ENCODE measurements around the gene TEKT2. TPM values are rescaled to one million over a fixed set of nuclear protein-coding genes. Genes with fewer than 3 reads are reported as not detected.

The TEKT2 gene
- total RNA-seq, 1 donor from 2014 or later: 0.39 TPM

DNA sequence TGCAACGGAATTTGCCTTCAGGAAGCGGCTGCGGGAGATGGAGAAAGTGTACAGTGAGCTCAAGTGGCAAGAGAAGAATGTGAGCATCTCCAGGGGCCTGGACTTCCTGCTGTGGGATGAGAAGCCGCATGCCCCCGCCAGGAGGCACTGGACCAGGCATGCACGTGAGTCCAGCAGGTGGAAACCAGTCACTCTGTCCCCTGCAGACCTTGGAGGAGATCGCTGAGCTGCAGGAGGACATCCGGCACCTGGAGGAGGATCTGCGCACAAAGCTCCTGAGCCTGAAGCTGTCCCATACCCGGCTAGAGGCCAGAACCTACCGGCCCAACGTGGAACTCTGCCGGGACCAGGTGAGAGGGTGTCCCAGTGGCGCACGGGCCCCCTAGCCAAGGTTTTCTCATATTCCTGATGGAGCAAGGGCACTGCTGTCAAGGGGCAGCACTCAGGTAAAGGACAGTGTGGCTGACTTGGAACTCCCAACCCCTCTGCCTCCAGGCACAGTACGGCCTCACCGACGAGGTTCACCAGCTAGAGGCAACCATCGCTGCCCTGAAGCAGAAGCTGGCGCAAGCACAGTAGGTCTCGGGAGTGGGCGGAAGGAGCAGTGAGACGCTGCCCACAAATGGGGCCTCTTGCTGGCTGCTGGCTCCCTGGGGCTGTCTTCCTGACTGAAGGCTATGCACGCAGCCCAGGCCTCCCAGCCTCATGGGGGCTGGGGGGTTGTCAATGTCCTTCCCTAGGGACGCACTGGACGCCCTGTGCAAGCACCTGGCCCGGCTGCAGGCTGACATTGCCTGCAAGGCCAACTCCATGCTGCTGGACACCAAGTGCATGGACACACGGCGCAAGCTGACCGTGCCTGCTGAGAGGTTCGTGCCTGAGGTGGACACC is 3.6 kb downstream of the TEKT2 start:
- no peak for DNase-seq

DNA sequence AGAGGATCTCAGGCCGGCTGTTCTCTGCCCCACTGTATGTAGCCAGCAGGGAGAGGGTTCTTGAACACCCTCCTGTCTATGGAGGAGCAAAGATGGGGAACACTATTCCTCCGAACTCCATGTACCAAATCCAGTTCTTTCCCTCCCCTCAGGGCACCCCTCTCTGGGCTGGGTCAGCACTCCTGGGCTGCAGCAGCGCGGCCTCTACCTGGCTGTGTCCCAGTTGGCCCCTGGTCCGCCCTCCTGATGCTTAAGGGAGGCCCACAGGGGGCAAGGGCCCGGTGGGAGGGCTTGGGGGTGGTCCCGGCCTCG is 4.3 kb downstream of the TEKT2 start:
- no peak for DNase-seq

DNA sequence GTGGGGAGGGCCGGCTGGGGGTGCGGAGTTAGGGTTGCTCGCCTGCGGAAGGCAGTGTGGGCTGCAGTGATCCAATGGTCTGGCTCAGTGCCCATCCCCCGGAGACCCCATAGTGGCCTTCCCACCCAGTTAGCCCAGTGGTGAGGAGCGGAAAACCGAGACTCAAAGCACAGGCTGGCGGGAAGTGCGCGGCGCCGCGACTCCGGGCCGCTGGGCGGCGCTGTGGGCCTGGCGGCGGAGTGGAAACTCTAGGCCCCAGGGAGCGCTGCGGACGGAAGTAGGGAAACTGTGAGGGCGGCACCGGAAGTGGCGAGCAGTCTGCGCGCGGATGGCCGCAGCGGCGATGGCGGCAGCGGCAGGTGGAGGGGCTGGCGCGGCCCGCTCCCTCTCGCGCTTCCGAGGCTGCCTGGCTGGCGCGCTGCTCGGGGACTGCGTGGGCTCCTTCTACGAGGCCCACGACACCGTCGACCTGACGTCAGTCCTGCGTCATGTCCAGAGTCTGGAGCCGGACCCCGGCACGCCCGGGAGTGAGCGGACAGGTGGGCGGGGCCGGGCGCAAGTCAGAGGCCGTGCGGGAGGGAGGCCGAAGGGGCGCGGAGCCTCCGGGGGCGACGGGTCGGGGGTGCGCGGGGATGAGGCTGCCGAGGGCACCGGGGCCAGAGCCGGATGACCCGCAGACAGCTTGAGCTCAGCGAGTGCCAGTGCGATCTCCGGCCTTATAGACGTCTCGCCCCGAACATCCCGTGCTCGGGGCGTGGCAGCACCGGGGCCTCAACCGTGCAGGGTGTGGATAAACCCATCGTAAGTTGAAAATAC is 4.9 kb downstream of the TEKT2 start, which contains the start of gene ADPRS:
ADPRS (plus strand) TSS at position 316 of the 816 bp plus-strand sequence; CDS start at position 329, 13 bp downstream.
- peak; percentile 93 for DNase-seq

DNA sequence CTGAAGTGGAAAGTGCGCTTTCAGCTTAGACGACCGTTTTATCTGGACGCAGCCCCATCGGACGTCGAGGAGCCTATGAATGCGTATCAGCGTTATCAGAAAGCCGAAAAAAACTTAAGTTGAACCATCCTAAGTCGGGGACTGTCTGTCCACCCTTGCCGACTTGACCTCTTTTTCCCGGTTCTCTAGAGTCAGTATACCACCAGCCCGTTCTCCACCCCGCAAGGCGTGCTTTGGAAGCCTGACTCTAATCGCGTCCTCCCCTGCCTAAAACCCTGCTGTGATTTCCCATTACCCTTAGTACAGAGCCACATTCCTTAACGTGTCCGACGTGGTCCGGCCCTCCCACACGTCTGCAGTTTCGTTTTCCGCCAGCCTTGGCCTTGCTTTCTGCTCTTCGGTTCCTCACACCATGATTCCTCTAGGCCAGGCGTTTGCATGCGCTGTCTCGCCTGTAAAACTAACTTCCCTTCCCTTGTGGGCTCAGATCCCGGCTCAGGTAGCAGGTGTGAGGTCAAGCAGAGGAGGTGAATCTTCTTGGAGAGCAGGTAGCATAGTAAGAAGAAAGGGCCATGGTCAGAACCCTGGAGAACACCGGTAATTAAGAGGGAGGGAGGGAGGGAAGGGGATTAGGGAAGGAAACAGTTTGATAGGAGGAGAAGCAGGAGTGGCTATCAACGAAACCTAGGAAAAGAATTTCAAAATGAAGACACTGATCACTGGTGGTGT is 5.7 kb downstream of the TEKT2 start:
- DNase-seq: no peak

DNA sequence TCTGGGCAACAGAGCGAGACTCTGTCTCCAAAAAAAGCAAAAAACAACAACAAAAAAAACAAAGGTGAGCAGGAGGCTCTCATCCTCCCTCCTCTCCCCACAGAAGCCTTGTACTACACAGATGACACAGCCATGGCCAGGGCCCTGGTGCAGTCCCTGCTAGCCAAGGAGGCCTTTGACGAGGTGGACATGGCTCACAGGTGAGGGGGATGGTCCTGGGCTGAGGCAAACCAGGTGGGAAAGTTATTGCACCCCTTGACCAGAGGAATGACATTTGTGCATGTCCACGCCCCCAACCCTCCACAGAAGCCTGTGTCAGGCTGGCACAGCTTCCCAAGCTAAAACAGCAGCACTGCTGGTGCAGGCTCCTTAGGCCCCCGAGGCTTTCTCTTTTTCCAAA is 7.2 kb downstream of the TEKT2 start:
- no peak for DNase-seq

DNA sequence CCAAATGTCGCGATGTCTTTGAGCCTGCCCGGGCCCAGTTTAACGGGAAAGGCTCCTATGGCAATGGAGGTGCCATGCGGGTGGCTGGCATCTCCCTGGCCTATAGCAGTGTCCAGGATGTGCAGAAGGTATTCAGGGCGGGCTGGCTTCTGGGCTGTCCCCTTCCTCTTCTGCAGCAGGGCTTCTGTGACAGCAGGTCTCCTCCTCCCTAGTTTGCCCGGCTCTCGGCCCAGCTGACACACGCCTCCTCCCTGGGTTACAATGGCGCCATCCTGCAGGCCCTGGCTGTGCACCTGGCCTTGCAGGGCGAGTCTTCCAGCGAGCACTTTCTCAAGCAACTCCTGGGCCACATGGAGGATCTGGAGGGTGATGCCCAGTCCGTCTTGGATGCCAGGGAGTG is 7.8 kb downstream of the TEKT2 start:
- DNase-seq: no peak

DNA sequence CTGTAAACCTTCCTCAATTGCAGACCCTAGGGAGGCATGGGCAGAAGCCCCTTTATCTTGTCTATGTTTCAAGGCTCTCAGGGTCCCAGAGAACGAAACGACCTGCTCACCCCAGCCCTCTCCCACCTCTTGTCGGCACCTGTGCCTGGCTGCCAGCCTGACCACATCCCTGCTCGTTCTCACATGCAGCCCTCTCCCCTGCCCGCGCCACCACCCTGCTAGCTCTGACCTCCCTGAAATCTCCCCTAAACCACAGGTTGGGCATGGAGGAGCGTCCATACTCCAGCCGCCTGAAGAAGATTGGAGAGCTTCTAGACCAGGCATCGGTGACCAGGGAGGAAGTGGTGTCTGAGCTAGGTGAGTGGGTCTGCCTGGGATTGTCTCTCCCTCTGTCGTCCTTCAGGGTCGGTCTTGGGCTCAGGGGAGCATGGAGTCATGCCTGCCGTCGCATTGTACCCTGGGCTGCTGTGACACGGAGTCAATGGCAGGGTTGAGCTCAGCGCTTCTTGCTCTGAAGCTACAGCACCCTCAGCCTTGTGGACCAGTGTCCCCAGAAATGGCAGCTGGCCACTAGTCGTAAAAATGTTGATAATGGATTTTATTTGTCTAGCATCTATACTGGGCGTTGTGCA is 8.4 kb downstream of the TEKT2 start:
- no peak for DNase-seq

DNA sequence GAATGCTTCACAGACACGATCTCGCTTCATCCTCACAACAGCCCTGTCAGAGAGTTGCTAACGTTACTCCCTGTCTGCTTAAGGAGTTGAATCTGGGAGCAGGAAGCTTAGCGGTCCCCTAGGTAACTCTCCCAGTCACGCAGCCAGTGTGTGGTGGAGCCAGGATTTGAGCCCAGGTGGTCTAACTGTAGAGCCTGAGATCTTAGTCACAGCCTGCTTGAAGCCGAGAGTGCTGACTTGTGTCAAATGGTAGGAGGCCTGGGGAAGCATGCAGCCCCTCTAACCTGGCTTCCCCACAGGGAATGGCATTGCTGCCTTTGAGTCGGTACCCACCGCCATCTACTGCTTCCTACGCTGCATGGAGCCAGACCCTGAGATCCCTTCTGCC is 8.9 kb downstream of the TEKT2 start:
- DNase-seq: no peak

DNA sequence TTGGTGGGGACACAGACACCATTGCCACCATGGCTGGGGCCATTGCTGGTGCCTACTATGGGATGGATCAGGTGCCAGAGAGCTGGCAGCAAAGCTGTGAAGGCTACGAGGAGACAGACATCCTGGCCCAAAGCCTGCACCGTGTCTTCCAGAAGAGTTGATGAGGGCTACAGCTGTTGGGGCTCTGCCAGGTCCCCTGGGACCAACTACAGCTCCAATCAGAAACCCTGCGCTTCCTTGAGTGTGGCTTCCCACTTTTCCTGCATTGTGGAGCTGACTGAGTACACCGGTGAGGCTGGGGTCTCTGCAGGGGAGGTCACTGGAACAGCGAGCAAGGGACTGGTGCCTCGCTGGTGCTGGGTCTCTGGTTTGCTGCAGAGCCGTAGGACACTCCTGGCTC is 9.3 kb downstream of the TEKT2 start:
- no peak for DNase-seq

DNA sequence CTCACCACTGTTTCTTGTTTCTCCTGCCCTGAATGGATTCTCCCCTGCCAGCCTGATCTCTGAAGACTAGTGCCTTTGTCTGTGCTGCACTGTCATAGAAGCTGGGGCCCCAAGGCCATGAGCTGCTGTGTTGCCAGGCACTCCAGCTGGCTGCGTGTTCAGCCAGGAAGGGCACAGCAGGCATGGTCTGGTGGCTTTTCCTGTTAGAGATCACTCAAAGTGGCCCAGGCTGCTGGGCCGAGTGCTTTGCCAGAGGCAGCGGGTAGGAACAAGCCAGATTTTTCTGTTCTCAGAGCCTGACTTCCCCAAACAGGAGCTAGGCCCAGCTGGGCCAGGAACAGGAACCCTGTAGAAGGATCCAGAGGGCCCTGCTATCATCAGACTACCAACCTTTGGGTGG is 10.0 kb downstream of the TEKT2 start:
- DNase-seq: no peak

DNA sequence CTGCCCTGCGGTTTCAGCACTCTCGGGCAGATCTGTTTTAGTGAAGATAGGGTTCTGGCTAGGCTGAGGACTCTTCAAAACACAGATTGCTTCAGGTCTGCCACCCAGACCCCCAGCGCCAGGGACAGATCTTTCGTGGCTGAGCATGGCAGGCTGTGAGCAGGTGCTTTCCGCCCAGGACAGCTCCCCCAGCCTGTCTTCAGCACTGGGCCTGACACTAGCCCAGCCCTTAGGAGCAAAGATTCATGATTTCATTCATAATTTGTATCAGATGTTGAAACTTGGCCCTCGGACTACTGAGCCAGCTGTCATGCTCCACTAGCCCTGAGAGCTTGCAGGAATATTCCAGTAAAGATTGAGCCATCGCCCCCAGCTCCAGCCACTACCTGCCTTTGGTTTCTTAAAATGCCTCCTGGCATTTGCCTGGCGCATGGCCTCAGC is 10.7 kb downstream of the TEKT2 start:
- DNase-seq: no peak

DNA sequence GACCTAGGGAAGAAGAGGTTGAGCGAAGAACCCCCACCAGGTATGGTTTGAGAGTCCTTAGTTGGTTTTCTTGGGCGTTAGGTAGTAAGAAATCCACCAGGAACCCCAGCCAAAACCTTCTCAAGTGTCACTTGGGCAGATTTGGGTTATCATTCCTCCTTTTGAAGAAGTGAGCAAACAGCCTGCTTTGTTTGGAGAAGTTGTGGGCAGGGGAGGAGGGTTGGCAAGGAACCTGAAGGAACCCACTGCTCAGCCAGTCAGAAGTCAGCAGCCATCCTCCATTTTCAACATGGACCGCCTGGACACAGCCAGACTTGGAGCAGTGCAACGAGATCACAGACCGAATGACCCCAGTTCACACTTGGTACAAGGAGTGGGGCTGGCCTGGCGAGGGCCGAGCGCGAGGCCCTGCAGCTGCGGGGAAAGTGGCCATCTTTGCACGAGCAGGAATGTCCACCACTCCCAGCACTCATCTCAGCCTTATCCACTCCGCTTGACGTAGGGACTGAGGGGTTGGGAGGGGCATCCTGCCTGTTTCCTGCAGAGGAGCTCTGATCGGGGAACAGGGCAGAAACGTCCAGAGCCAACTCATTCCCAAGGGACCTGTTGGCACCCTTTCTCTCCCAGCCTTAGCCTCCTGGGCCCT is 12.0 kb downstream of the TEKT2 start:
- DNase-seq: no peak

DNA sequence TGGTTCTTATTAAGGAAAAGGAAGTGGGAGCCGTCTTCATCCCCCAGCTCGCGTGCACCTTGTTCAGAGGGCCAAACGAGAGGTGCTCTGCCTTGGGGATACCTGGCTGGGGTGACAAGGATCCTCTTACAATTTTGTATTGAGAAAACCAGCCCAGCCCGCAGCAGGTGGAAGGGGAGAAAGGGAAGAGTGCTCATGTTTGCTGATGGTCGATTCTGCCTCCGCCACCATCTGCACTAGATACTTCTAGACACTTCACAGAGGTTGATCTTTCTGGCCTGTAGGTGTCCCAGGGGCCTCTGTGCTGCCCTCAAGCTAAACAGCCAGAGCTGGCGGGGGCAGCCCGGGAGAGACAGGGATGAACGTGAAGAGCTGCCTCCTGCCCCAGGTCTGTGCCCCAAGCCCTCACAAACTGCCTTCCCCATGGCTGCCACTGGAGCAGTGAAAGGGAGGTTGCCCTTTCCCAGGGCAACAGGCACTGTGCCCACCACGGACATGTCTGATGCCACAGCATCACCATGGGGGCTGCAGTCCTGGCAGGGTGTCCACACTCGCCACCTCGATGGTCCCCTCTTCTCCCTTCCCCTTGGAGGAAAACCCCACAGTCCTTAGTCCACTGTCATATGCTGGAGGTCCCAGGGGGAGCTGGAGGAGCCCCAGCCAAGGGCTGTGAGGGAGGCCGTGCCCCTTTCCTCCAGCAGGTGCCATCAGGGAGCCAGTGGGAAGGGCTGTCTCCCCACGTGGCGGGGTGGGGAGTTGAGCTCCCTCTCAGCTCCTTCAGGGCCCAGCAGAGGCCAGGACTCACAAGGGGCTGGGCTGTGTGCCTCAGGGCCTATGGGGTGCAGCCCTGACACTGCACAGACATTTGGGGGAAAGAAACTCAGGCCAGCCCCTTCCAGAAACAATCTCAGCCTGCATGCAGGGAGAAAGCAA is 12.9 kb downstream of the TEKT2 start:
- DNase-seq: no peak

DNA sequence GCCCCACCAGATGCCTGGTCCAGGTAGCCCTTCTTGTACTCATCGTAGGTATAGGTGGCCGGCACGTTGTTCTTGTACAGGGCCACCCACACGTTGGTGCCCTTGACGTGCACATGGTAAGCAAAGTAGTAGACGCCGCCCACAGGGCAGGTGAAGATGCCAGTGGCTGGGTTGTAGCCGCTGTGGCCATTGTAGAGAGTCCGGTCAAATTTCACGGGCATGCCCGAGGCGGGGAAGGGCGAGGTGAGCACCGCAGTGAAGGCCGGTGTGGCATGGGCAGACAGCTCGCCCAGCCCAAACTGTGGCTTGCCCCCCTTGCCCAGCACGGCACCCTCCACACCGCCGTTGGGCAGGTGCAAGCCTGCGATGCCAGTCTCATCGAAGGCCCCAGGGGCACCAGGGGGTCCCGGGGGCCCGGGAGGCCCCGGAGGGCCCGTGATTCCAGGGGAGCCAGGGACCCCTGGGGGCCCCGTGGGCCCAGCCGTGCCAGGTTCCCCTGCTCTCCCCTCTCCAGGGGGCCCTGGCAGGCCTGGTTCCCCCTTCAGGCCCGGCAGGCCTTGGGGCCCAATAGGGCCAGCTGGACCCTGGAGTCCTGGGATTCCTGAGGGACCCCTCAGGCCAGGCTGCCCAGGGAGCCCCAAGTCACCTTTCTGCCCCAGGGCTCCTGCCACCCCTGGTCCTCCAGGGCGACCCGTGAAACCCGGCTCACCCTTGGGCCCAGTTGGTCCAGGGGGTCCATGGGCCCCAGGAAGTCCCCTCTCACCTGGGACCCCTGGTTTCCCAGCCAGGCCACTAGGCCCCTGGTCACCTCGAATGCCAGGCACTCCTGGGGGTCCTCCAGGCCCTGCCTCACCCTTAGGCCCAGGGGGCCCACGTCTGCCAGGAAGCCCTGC is 14.0 kb downstream of the TEKT2 start:
- DNase-seq: no peak

DNA sequence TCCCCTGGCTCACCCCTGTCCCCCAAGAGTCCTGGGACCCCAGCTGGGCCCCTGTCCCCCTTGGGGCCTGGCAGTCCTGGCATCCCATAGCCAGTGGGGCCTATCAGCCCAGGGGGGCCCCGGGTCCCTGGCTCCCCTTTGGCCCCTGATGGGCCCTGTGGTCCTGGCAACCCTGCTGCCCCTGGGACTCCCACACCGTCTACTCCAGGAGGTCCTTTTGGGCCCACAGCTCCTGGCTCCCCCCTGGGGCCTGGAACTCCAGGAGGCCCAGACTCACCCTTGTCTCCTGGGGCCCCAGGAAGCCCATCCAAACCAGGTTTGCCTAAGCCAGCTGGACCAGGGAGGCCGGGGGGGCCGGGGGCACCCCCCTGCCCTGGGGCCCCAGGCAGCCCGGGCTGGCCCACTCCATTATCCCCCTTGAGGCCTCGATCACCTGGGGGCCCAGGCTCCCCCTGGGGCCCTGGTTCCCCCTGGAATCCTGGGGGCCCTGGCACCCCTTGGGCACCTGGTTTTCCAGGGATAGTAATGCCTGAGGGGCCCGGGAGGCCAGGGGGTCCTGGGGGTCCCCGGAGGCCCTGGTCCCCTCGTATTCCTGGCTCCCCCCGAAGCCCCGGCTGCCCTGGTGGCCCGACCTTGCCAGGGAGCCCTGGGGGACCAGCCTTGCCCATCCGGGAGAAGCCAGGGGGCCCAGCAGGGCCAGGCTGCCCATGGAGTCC is 14.9 kb downstream of the TEKT2 start:
- no peak for DNase-seq

DNA sequence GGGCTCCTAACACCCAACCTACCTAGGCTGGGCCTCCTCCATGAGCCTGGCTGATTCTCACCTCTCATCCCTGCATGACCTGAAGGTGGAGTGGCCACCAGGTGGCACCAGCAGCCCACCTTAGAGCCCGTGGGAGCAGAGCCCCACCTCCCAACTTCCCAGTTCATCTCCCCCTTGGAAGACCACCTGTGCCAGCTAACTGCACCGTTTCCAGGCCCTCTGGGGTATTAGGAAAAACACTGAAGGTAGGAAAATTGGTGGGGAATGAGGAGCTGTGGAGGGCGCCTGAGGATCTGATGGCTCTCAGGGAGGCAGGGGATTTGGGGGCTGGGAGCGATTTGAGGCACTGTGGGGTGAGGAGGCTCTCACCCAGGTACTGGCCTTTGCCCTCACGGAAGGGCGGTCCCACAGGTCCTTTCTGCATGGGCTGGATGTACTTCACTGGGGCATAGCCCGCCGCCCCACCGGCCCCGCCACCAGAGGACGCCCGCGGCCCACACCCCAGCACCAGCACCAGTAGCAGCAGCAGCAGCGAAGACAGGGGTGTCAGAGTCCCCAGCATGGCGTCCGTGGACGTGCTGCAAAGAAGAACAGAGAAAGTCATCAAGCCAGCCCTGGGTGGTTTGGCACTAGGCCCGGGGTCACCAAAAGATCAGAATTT is 15.9 kb downstream of the TEKT2 start:
- DNase-seq: peak; percentile 38

DNA sequence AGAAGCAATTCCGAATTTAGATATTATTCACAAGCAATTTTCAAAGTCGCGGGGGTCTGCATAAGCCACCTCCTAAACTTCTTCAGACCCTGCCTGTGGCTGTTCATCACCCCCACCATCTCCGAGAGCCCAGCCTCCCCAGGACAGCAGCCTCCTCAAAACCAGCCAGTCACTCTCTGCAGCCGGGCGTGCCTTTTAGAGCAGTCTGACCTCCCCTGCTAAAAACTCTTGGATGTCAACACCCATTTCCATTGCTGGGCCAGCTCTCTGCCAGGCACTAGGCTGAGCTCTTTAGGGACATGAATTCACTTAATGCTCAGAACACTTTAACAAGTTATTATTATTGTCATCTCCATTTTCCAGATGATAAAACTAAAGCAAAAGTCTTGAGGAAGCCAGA is 16.5 kb downstream of the TEKT2 start:
- no peak for DNase-seq

DNA sequence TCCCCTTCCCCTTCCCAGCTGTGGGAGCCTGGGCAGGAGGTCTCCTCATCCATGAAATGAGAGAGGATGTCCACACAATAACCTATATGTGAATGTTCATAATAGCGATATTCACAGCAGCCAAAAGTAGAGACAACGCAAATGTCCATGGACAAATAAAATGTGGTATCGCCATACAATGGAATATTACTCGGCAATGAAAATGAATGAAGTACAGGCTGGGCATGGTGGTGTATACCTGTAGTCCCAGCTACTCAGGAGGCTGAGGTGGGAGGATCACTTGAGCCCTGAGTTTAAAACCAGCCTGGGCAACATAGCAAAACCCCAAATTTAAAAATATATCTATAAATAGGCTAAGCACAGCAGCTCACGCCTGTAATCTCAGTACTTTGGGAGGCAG is 17.7 kb downstream of the TEKT2 start:
- no peak for DNase-seq
